ENCODE measurements around the gene DEGS2. TPM values are rescaled to one million over a fixed set of nuclear protein-coding genes. Genes with fewer than 3 reads are reported as not detected.

Gene DEGS2
- total and polyA plus RNA-seq, 2 experiments from 2014 or later, result 0.63 to 2.2 TPM

DNA sequence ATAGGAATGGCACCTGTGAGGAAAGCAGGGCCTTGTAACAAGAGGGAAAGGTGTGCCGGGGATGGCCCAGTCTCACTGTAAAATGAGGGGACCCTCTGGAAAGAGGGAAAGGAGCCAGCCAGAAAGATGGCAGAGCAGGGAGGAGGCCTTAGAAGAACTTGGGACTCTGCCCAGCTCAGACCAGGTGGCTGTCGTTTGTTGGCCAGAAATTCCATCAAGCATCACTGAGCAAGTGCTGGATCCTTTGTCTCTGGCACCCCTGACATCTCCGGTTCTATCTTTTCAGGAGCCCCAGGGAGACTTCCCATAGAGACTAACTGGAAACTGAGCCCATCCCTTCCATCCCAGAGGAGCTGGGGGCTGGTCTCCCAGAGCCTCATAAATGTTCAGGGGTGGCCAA lies 43.3 kb downstream of the DEGS2 start (continued):
- TF ChIP-seq, protein P1, sequence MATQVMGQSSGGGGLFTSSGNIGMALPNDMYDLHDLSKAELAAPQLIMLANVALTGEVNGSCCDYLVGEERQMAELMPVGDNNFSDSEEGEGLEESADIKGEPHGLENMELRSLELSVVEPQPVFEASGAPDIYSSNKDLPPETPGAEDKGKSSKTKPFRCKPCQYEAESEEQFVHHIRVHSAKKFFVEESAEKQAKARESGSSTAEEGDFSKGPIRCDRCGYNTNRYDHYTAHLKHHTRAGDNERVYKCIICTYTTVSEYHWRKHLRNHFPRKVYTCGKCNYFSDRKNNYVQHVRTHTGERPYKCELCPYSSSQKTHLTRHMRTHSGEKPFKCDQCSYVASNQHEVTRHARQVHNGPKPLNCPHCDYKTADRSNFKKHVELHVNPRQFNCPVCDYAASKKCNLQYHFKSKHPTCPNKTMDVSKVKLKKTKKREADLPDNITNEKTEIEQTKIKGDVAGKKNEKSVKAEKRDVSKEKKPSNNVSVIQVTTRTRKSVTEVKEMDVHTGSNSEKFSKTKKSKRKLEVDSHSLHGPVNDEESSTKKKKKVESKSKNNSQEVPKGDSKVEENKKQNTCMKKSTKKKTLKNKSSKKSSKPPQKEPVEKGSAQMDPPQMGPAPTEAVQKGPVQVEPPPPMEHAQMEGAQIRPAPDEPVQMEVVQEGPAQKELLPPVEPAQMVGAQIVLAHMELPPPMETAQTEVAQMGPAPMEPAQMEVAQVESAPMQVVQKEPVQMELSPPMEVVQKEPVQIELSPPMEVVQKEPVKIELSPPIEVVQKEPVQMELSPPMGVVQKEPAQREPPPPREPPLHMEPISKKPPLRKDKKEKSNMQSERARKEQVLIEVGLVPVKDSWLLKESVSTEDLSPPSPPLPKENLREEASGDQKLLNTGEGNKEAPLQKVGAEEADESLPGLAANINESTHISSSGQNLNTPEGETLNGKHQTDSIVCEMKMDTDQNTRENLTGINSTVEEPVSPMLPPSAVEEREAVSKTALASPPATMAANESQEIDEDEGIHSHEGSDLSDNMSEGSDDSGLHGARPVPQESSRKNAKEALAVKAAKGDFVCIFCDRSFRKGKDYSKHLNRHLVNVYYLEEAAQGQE (IDR thresholded peaks at IDR 0.05; ENCODE audit: unreplicated experiment), result no peak
- TF ChIP-seq ZNF114 (CRISPR knock-in tag; IDR thresholded peaks at IDR 0.05), result no peak

DNA sequence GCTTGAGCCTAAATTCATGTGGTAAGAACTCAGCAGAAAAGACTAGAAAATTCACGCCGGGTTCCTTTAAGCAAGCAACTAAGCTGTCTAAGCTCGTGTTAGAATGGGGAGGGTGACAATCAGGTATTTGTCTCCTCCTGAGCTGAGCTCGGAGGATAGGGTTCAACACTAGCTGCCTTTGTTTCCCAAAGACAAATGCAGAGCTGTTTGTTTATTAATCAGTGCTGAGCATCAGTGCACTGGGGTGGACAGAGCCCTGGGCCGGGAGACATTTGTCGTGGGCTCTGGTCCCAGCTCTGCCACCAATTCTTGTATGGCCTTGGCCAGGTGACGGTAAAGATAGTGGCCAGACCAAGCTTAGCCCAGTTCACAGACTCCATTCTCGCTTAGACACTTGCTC lies 43.7 kb downstream of the DEGS2 start:
- no peaks in the 10 kb centered on the region for H3K27me3 ChIP-seq (ENCODE audit: insufficient read depth)
- no peak overlapping the region for H2AFZ ChIP-seq
- H3K36me3 ChIP-seq (ENCODE audit: insufficient read depth), result no peaks in the 10 kb centered on the region
- no peaks in the 10 kb centered on the region; the same call in 2 of the 3 replicates for H3K36me3 Mint-ChIP-seq (ENCODE audit: low read depth)
- no peaks in the 10 kb centered on the region for H3F3A ChIP-seq (replicated peaks; ENCODE audit: low read depth)
- H3K9me3 Mint-ChIP-seq, result no peaks in the 10 kb centered on the region
- no peak overlapping the region for H3K27ac ChIP-seq (ENCODE audit: low read depth)
- no peak overlapping the region for H3K4me3 Mint-ChIP-seq
- no peaks in the 10 kb centered on the region for H3K4me1 ChIP-seq (ENCODE audit: insufficient read depth)
- H3K27ac Mint-ChIP-seq, result no peak overlapping the region
- H3K4me3 ChIP-seq, result no peak overlapping the region
- H3K27me3 Mint-ChIP-seq (ENCODE audit: insufficient read depth, low read depth, poor library complexity), result peaks cover 5% of the 10 kb centered on the region
- H3K9me2 ChIP-seq (ENCODE audit: insufficient read depth), result no peaks in the 10 kb centered on the region
- no peak overlapping the region for H3K4me2 ChIP-seq
- H4K20me1 ChIP-seq (replicated peaks; ENCODE audit: insufficient read depth), result no peaks in the 10 kb centered on the region
- DNase-seq (ENCODE audit: low spot score), result no peak
- no peaks in the 10 kb centered on the region for H3K79me2 ChIP-seq (replicated peaks; ENCODE audit: insufficient read depth)
- no peak for ATAC-seq
- H3K4me1 Mint-ChIP-seq, result no peaks in the 10 kb centered on the region; the same call in 2 of the 3 replicates
- TF ChIP-seq, protein P1 (IDR thresholded peaks at IDR 0.05; ENCODE audit: unreplicated experiment), result no peak
- TF ChIP-seq JUNB (IDR thresholded peaks at IDR 0.05; ENCODE audit: unreplicated experiment), result no peak
- no peak for TF ChIP-seq EZH2 (IDR thresholded peaks at IDR 0.05; ENCODE audit: low read depth, unreplicated experiment)
- no peak for TF ChIP-seq EZH2phosphoT487 (IDR thresholded peaks at IDR 0.05; ENCODE audit: unreplicated experiment)
- TF ChIP-seq ETS1 (IDR thresholded peaks at IDR 0.05), result no peak
- TF ChIP-seq, protein P2, sequence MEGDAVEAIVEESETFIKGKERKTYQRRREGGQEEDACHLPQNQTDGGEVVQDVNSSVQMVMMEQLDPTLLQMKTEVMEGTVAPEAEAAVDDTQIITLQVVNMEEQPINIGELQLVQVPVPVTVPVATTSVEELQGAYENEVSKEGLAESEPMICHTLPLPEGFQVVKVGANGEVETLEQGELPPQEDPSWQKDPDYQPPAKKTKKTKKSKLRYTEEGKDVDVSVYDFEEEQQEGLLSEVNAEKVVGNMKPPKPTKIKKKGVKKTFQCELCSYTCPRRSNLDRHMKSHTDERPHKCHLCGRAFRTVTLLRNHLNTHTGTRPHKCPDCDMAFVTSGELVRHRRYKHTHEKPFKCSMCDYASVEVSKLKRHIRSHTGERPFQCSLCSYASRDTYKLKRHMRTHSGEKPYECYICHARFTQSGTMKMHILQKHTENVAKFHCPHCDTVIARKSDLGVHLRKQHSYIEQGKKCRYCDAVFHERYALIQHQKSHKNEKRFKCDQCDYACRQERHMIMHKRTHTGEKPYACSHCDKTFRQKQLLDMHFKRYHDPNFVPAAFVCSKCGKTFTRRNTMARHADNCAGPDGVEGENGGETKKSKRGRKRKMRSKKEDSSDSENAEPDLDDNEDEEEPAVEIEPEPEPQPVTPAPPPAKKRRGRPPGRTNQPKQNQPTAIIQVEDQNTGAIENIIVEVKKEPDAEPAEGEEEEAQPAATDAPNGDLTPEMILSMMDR (conservative IDR thresholded peaks at IDR 0.05; ENCODE audit: low read depth in 2 of 2), result no peak
- no peak for TF ChIP-seq NANOG (IDR thresholded peaks at IDR 0.05; ENCODE audit: borderline replicate concordance)
- no peak for TF ChIP-seq POLR2AphosphoS5 (IDR thresholded peaks at IDR 0.05; ENCODE audit: low read depth)
- TF ChIP-seq CREB1 (CRISPR knock-in tag; IDR thresholded peaks at IDR 0.05; ENCODE audit: low read depth), result no peak
- no peak for TF ChIP-seq ZNF331 (CRISPR knock-in tag; IDR thresholded peaks at IDR 0.05; ENCODE audit: low read depth)
- no peak for TF ChIP-seq STAT1 (IDR thresholded peaks at IDR 0.05; ENCODE audit: unreplicated experiment)
- TF ChIP-seq ZNF114 (CRISPR knock-in tag; IDR thresholded peaks at IDR 0.05), result no peak
